ENCODE data around the gene SMPX. TPM values are rescaled to one million over a fixed set of nuclear protein-coding genes. Genes with fewer than 3 reads are reported as not detected.

SMPX gene
- total RNA-seq, 2 donors from 2014 or later, result not detected

GRCh38 chrX:21770631-21771321 lies 12.9 kb upstream of the SMPX start:
- H3K4me3 Mint-ChIP-seq, result no peak overlapping the region
- H3K4me1 Mint-ChIP-seq (ENCODE audit: low read depth), result peaks cover 16% of the 10 kb centered on the region
- peaks cover 0 to 1% of the 10 kb centered on the region in 2 donors for H3K36me3 Mint-ChIP-seq (ENCODE audit: insufficient read depth in 2 of 2)
- peaks cover 17% of the 10 kb centered on the region for H3K27me3 Mint-ChIP-seq (ENCODE audit: low read depth)
- DNase-seq (no peak), ATAC-seq (replicated peaks in 1 of 2) (no peak)
- no peak overlapping the region for H3K27ac Mint-ChIP-seq
- peaks cover 0 to 8% of the 10 kb centered on the region in 2 donors for H3K9me3 Mint-ChIP-seq

- Mint-ChIP-seq H3K27me3 (ENCODE audit: low read depth) (peaks cover 14% of the 10 kb centered on the region), H3K4me1 (ENCODE audit: low read depth) (no peaks in the 10 kb centered on the region), H3K9me3 (peaks cover 0 to 3% of the 10 kb centered on the region in 2 donors), H3K4me3 (no peak overlapping the region), H3K27ac (no peak overlapping the region), H3K36me3 (ENCODE audit: insufficient read depth in 2 of 2) (no peaks in the 10 kb centered on the region)
- DNase-seq (no peak), ATAC-seq (replicated peaks in 1 of 2) (no peak)
These were observed 8.2 kb upstream of the SMPX start for GRCh38 chrX:21766101-21766500.

- Mint-ChIP-seq H3K4me3 (no peak overlapping the region), H3K27ac (no peak overlapping the region)
- no peak for ATAC-seq (replicated peaks in 1 of 2)
These were observed 6.1 kb upstream of the SMPX start for GRCh38 chrX:21764008-21764407.

GRCh38 chrX:21758488-21758887 lies 572 bp upstream of the SMPX start:
- Mint-ChIP-seq H3K9me3 (no peaks in the 10 kb centered on the region), H3K36me3 (ENCODE audit: insufficient read depth in 2 of 2) (no peaks in the 10 kb centered on the region), H3K27me3 (ENCODE audit: low read depth) (no peaks in the 10 kb centered on the region), H3K4me1 (ENCODE audit: low read depth) (no peaks in the 10 kb centered on the region), H3K27ac (no peak overlapping the region), H3K4me3 (no peak overlapping the region)
- DNase-seq (no peak), ATAC-seq (replicated peaks in 1 of 2) (no peak)

More at GRCh38 chrX:21764008-21764407, 6.1 kb upstream of the SMPX start:
- peaks cover 0 to 3% of the 10 kb centered on the region in 2 donors for H3K9me3 Mint-ChIP-seq
- peaks cover 14% of the 10 kb centered on the region for H3K27me3 Mint-ChIP-seq (ENCODE audit: low read depth)
- DNase-seq, result no peak
- no peaks in the 10 kb centered on the region for H3K36me3 Mint-ChIP-seq (ENCODE audit: insufficient read depth in 2 of 2)
- H3K4me1 Mint-ChIP-seq (ENCODE audit: low read depth), result no peaks in the 10 kb centered on the region

GRCh38 chrX:21756785-21757529 lies 959 bp downstream of the SMPX start:
- H3K4me1 Mint-ChIP-seq (ENCODE audit: low read depth), result no peaks in the 10 kb centered on the region
- no peaks in the 10 kb centered on the region for H3K36me3 Mint-ChIP-seq (ENCODE audit: insufficient read depth in 2 of 2)
- no peaks in the 10 kb centered on the region for H3K9me3 Mint-ChIP-seq
- H3K27me3 Mint-ChIP-seq (ENCODE audit: low read depth), result no peaks in the 10 kb centered on the region
- no peak overlapping the region for H3K27ac Mint-ChIP-seq
- DNase-seq (no peak), ATAC-seq (replicated peaks in 1 of 2) (no peak)
- H3K4me3 Mint-ChIP-seq, result no peak overlapping the region

- H3K36me3 Mint-ChIP-seq (ENCODE audit: insufficient read depth in 2 of 2), result no peaks in the 10 kb centered on the region
- no peak overlapping the region for H3K4me3 Mint-ChIP-seq
- H3K9me3 Mint-ChIP-seq, result no peaks in the 10 kb centered on the region
- ATAC-seq (replicated peaks in 1 of 2), result no peak
- H3K27ac Mint-ChIP-seq, result no peak overlapping the region
- H3K4me1 Mint-ChIP-seq (ENCODE audit: low read depth), result no peaks in the 10 kb centered on the region
- DNase-seq, result no peak
- peaks cover 14% of the 10 kb centered on the region for H3K27me3 Mint-ChIP-seq (ENCODE audit: low read depth)
These were observed 8.0 kb downstream of the SMPX start for GRCh38 chrX:21749924-21750323.

GRCh38 chrX:21748235-21748634 lies 9.7 kb downstream of the SMPX start:
- Mint-ChIP-seq H3K27ac (no peak overlapping the region), H3K36me3 (ENCODE audit: insufficient read depth in 2 of 2) (no peaks in the 10 kb centered on the region), H3K9me3 (no peaks in the 10 kb centered on the region), H3K4me1 (ENCODE audit: low read depth) (no peaks in the 10 kb centered on the region), H3K27me3 (ENCODE audit: low read depth) (peaks cover 23% of the 10 kb centered on the region), H3K4me3 (no peak overlapping the region)
- ATAC-seq (replicated peaks in 1 of 2) (no peak), DNase-seq (no peak)

GRCh38 chrX:21747558-21747957 lies 10.4 kb downstream of the SMPX start:
- no peak overlapping the region for H3K27ac Mint-ChIP-seq
- H3K4me1 Mint-ChIP-seq (ENCODE audit: low read depth), result no peaks in the 10 kb centered on the region

GRCh38 chrX:21745756-21746155 lies 12.2 kb downstream of the SMPX start:
- no peak overlapping the region for H3K27ac Mint-ChIP-seq
- H3K4me3 Mint-ChIP-seq, result no peak overlapping the region
- H3K27me3 Mint-ChIP-seq (ENCODE audit: low read depth), result peaks cover 30% of the 10 kb centered on the region
- no peaks in the 10 kb centered on the region for H3K4me1 Mint-ChIP-seq (ENCODE audit: low read depth)
- H3K9me3 Mint-ChIP-seq, result no peaks in the 10 kb centered on the region
- H3K36me3 Mint-ChIP-seq (ENCODE audit: insufficient read depth in 2 of 2), result no peaks in the 10 kb centered on the region
- ATAC-seq (replicated peaks in 1 of 2) (no peak), DNase-seq (peak; percentile 31 to 34)

More at GRCh38 chrX:21747558-21747957, 10.4 kb downstream of the SMPX start:
- Mint-ChIP-seq H3K36me3 (ENCODE audit: insufficient read depth in 2 of 2) (no peaks in the 10 kb centered on the region), H3K9me3 (no peaks in the 10 kb centered on the region), H3K4me3 (no peak overlapping the region), H3K27me3 (ENCODE audit: low read depth) (peaks cover 30% of the 10 kb centered on the region)
- DNase-seq (no peak), ATAC-seq (replicated peaks in 1 of 2) (no peak)

- Mint-ChIP-seq H3K4me1 (ENCODE audit: low read depth) (no peaks in the 10 kb centered on the region), H3K9me3 (no peaks in the 10 kb centered on the region), H3K36me3 (ENCODE audit: insufficient read depth in 2 of 2) (no peaks in the 10 kb centered on the region), H3K27me3 (ENCODE audit: low read depth) (peaks cover 30% of the 10 kb centered on the region), H3K27ac (no peak overlapping the region), H3K4me3 (no peak overlapping the region)
- ATAC-seq (replicated peaks in 1 of 2) (no peak), DNase-seq (no peak)
These were observed 13.2 kb downstream of the SMPX start for GRCh38 chrX:21744721-21745120.

- no peak overlapping the region for H3K27ac Mint-ChIP-seq
- no peaks in the 10 kb centered on the region for H3K9me3 Mint-ChIP-seq
- H3K4me3 Mint-ChIP-seq, result no peak overlapping the region
- ATAC-seq (replicated peaks in 1 of 2), result no peak
- no peaks in the 10 kb centered on the region for H3K36me3 Mint-ChIP-seq (ENCODE audit: insufficient read depth in 2 of 2)
- peaks cover 30% of the 10 kb centered on the region for H3K27me3 Mint-ChIP-seq (ENCODE audit: low read depth)
- no peak for DNase-seq
- no peaks in the 10 kb centered on the region for H3K4me1 Mint-ChIP-seq (ENCODE audit: low read depth)
These were observed 13.9 kb downstream of the SMPX start for GRCh38 chrX:21744060-21744459.

- H3K9me3 Mint-ChIP-seq, result no peaks in the 10 kb centered on the region
- H3K4me3 Mint-ChIP-seq, result no peak overlapping the region
- ATAC-seq (replicated peaks in 1 of 2) (no peak), DNase-seq (no peak)
- no peaks in the 10 kb centered on the region for H3K36me3 Mint-ChIP-seq (ENCODE audit: insufficient read depth in 2 of 2)
- peaks cover 33% of the 10 kb centered on the region for H3K27me3 Mint-ChIP-seq (ENCODE audit: low read depth)
- H3K4me1 Mint-ChIP-seq (ENCODE audit: low read depth), result no peaks in the 10 kb centered on the region
- H3K27ac Mint-ChIP-seq, result no peak overlapping the region
These were observed 15.8 kb downstream of the SMPX start for GRCh38 chrX:21741869-21742701.

- Mint-ChIP-seq H3K27ac (no peak overlapping the region), H3K27me3 (ENCODE audit: low read depth) (peaks cover 40% of the 10 kb centered on the region), H3K9me3 (no peaks in the 10 kb centered on the region), H3K4me3 (no peak overlapping the region), H3K36me3 (ENCODE audit: insufficient read depth in 2 of 2) (no peaks in the 10 kb centered on the region), H3K4me1 (ENCODE audit: low read depth) (no peaks in the 10 kb centered on the region)
- DNase-seq (no peak), ATAC-seq (replicated peaks in 1 of 2) (no peak)
These were observed 16.6 kb downstream of the SMPX start for GRCh38 chrX:21741364-21741763.

Data from activated T-cell treated with anti-CD3 and anti-CD28 coated beads, Interleukin-2, amount 50 U/mL, for 72 hours (primary cell).